CD14-positive monocyte (primary cell): ENCODE results near the gene RMRP. TPM values are rescaled to one million over a fixed set of nuclear protein-coding genes. Genes with fewer than 3 reads are reported as not detected.

ENCODE experiments used
- DNase-seq, 3 donors: peaks; one replicate each; pipeline ENCODE4 v3.0.0-alpha.2; 2011 to 2022
- H2AFZ ChIP-seq: 2 replicates; pipeline ENCODE4 v1.6.0; 2012; ENCODE audit warnings: mild to moderate bottlenecking, low read depth, low read length, inconsistent platforms; ENCODE audit not compliant: insufficient read depth, poor library complexity, severe bottlenecking
- H3K27ac ChIP-seq, 2 donors: 1 replicate in 1 of 2; 2 replicates in 1 of 2; pipeline ENCODE4 v1.5.1; 2012 to 2013; ENCODE audit warnings: low read length in 2 of 2, control low read depth in 1 of 2, inconsistent platforms in 1 of 2, low read depth in 1 of 2, mild to moderate bottlenecking in 1 of 2
- H3K27me3 ChIP-seq, 2 donors: one replicate each; pipeline versions ENCODE4 v1.6.0 to v1.6.1; 2011 to 2013; ENCODE audit warnings: low read length in 2 of 2; ENCODE audit not compliant: control insufficient read depth in 2 of 2, insufficient read depth in 2 of 2
- H3K36me3 ChIP-seq, 2 donors: replicated peaks in 1 of 2; 1 replicate in 1 of 2; 2 replicates in 1 of 2; pipeline versions ENCODE4 v1.5.1 to v1.6.1; 2012 to 2013; ENCODE audit warnings: low read length in 2 of 2, control low read depth in 1 of 2, inconsistent platforms in 1 of 2, mild to moderate bottlenecking in 1 of 2; ENCODE audit not compliant: insufficient read depth in 2 of 2, control insufficient read depth in 1 of 2
- H3K4me1 ChIP-seq, 2 donors: 1 replicate in 1 of 2; 2 replicates in 1 of 2; pipeline versions ENCODE4 v1.5.1 to v1.6.1; 2012 to 2013; ENCODE audit warnings: low read length in 2 of 2, control low read depth in 1 of 2, inconsistent platforms in 1 of 2, mild to moderate bottlenecking in 1 of 2, moderate library complexity in 1 of 2; ENCODE audit not compliant: insufficient read depth in 2 of 2, control insufficient read depth in 1 of 2
- H3K4me2 ChIP-seq: replicated peaks from 2 replicates; pipeline ENCODE3; 2012; ENCODE audit warnings: low read length, moderate library complexity, mild to moderate bottlenecking; ENCODE audit not compliant: poor library complexity, severe bottlenecking; ENCODE audit errors: extremely low read depth
- H3K4me3 ChIP-seq, 3 experiments: fragments of 200-600 bp in 1 of 3; sonication (generic) in 1 of 3; replicated peaks in 1 of 3; 1 replicate in 2 of 3; 2 replicates in 1 of 3; pipeline ENCODE4 v1.5.1; 2011 to 2013; ENCODE audit warnings: low read length in 3 of 3, mild to moderate bottlenecking in 3 of 3, control low read depth in 2 of 3, low read depth in 2 of 3, inconsistent platforms in 1 of 3, moderate library complexity in 1 of 3
- H3K79me2 ChIP-seq: 2 replicates; pipeline ENCODE4 v1.6.0; 2012; ENCODE audit warnings: mild to moderate bottlenecking, control low read depth, inconsistent platforms, low read length, moderate library complexity; ENCODE audit not compliant: insufficient read depth
- H3K9ac ChIP-seq: 2 replicates; pipeline ENCODE4 v1.6.0; 2017; ENCODE audit warnings: low read length, mild to moderate bottlenecking; ENCODE audit not compliant: insufficient read depth, poor library complexity, severe bottlenecking
- H3K9me3 ChIP-seq, 2 donors: replicated peaks in 1 of 2; 1 replicate in 1 of 2; 2 replicates in 1 of 2; pipeline versions ENCODE4 v1.5.1 to v1.6.1; 2012 to 2013; ENCODE audit warnings: low read length in 2 of 2, control low read depth in 1 of 2; ENCODE audit not compliant: control insufficient read depth in 1 of 2, insufficient read depth in 1 of 2
- H4K20me1 ChIP-seq: 2 replicates; pipeline ENCODE4 v1.6.0; 2012; ENCODE audit warnings: mild to moderate bottlenecking, low read length, control low read depth, moderate library complexity; ENCODE audit not compliant: insufficient read depth
- H3K27ac Mint-ChIP-seq, 7 donors: one replicate each; pipeline ENCODE4 v1.8.0; 2020; ENCODE audit warnings: mild to moderate bottlenecking in 7 of 7, mixed read lengths in 7 of 7, moderate library complexity in 6 of 7, inconsistent platforms in 2 of 7
- H3K27me3 Mint-ChIP-seq, 3 donors: one replicate each; pipeline ENCODE4 v1.8.0; 2021 to 2022; ENCODE audit warnings: low read depth in 3 of 3, mild to moderate bottlenecking in 3 of 3, mixed read lengths in 3 of 3, moderate library complexity in 3 of 3, inconsistent platforms in 1 of 3
- H3K36me3 Mint-ChIP-seq, 2 donors: one replicate each; pipeline ENCODE4 v1.8.0; 2020; ENCODE audit warnings: mixed read lengths in 2 of 2, inconsistent platforms in 1 of 2, mild to moderate bottlenecking in 1 of 2
- H3K4me1 Mint-ChIP-seq: one replicate; pipeline ENCODE4 v1.8.0; 2020; ENCODE audit warnings: mild to moderate bottlenecking, mixed read lengths
- H3K4me3 Mint-ChIP-seq, 2 donors: one replicate each; pipeline ENCODE4 v1.8.0; 2020; ENCODE audit warnings: mild to moderate bottlenecking in 2 of 2, mixed read lengths in 2 of 2, moderate library complexity in 1 of 2
- H3K9me3 Mint-ChIP-seq, 7 donors: one replicate each; pipeline ENCODE4 v1.8.0; 2020 to 2022; ENCODE audit warnings: mixed read lengths in 7 of 7, mild to moderate bottlenecking in 6 of 7, moderate library complexity in 6 of 7, inconsistent platforms in 2 of 7
- WGBS: methylation state at CpG from one replicate; pipeline ENCODE4 v1.1.5; 2013; ENCODE audit warnings: missing lambda C conversion rate; ENCODE audit not compliant: insufficient coverage; 5-methylcytosine and 5-hydroxymethylcytosine counted together
- intact Hi-C, 2 donors: fragments of 100-400 bp; cut with micrococcal nuclease; formaldehyde crosslinking; loops; one replicate each; pipeline versions ENCODE4 v1.15.0 to v1.15.1; 2023
- polyA plus RNA-seq, 3 donors: library from polyadenylated mRNA; depleted of rRNA in 1 of 3; unstranded in 2 of 3; stranded (reverse) in 1 of 3; fragments of 300-500 nt in 2 of 3; fragments of >200 nt in 1 of 3; fragmentation: Illumina TruSeq in 2 of 3; gene quantifications; 1 replicate in 2 of 3; 2 replicates in 1 of 3; pipeline ENCODE4 v1.2.3, GENCODE V29; 2012 to 2021
- TF ChIP-seq, protein P1 (sequence below): fragments of 200-600 bp; IDR thresholded peaks from one replicate; pipeline ENCODE4 v1.8.0; 2022; ENCODE audit warnings: antibody characterized with exemption, mild to moderate bottlenecking

The RMRP gene
- polyA plus RNA-seq, 3 donors, result 13.3 TPM; not detected in 2

DNA sequence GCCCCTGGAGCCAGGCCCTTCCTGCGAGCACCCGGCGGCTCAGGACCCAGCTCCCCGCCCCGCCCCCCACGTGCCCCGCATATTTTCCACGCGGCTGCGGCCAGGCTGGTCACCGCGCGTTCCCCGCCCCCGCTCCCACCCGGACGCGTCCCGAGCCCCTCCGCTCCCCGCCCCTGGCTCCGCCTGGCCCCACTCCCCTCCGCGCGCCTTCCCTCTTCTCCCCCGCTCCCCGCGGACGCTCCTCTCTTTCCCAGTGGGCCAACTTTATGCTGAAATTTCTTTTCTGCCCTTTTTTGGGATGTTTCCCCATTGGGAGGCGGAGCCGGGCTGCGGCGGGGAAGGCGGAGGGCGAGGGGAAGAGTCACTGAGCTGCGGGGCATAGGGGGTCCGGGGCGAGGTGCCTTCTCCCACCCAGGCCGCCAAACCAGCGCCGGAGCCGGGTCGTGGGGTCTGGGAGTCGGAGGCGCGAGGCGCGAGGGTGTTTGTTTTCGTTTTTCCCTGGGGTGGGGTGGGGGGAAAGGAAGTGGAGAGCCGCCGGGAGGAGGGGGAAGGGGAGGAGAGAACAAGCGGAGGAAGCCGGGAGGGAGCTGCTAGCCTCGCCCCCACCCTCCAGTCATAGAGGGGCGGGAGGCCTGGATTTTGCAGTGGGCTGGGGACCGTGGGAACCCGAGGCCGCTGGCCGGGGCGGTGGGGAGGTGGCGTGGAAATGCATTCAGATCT is 33.0 kb upstream of the RMRP start:
- intact Hi-C loops, result loop anchor here in 1 of 2 donors (10.0 kb wide), 1 partner anchor 46 kb away; no protein-coding TSS in a partner anchor
- Histone ChIP-seq H3K9me3 (no peaks in the 10 kb centered on the region), H3K36me3 (peaks cover under 1 to 2% of the 10 kb centered on the region in 2 donors), H3K27ac (peak overlapping the region in 1 of 2 donors; percentile 36), H3K4me1 (peaks cover 14 to 21% of the 10 kb centered on the region in 2 donors), H3K4me3 (peak overlapping the region; percentile 86 to 93 (median 90)), H3K79me2 (no peaks in the 10 kb centered on the region), H3K27me3 (peaks cover 0 to 15% of the 10 kb centered on the region in 2 donors), H2AFZ (peak overlapping the region; percentile 94), H3K4me2 (peak overlapping the region; percentile 90), H3K9ac (peak overlapping the region; percentile 75), H4K20me1 (peaks cover 3% of the 10 kb centered on the region)
- peaks cover 10% of the 10 kb centered on the region for H3K4me1 Mint-ChIP-seq
- peak overlapping the region; percentile 88 to 91 for H3K4me3 Mint-ChIP-seq
- H3K27me3 Mint-ChIP-seq, result peaks cover 4 to 25% (median 6%) of the 10 kb centered on the region in 3 donors
- WGBS, result under 1% methylated on average over 50 of the region's 61 CpGs
- H3K27ac Mint-ChIP-seq, result peak overlapping the region in 4 of 7 donors; percentile 38 to 77 (median 51)
- H3K36me3 Mint-ChIP-seq, result no peaks in the 10 kb centered on the region
- peak in 1 of 3 donors; percentile 9 for DNase-seq
- peaks cover 0 to 3% (median 0%) of the 10 kb centered on the region in 7 donors for H3K9me3 Mint-ChIP-seq
- TF ChIP-seq, protein P1, sequence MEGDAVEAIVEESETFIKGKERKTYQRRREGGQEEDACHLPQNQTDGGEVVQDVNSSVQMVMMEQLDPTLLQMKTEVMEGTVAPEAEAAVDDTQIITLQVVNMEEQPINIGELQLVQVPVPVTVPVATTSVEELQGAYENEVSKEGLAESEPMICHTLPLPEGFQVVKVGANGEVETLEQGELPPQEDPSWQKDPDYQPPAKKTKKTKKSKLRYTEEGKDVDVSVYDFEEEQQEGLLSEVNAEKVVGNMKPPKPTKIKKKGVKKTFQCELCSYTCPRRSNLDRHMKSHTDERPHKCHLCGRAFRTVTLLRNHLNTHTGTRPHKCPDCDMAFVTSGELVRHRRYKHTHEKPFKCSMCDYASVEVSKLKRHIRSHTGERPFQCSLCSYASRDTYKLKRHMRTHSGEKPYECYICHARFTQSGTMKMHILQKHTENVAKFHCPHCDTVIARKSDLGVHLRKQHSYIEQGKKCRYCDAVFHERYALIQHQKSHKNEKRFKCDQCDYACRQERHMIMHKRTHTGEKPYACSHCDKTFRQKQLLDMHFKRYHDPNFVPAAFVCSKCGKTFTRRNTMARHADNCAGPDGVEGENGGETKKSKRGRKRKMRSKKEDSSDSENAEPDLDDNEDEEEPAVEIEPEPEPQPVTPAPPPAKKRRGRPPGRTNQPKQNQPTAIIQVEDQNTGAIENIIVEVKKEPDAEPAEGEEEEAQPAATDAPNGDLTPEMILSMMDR, result no peak

DNA sequence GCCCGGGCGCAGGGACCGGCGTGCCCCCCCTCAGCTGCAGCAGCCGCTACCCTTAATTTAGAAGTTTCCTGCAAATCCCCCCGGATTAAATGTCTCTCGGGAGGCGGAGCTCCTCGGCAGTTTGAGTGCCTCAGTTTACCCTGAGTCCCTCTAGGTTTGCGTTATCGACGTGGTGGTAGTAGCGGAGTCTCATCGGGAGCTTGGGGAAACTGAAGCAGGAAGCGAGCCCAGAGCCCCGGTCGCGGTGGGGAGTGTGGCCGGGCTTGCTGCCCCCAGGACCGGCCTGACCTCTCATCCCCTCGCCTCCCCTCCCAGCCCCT is 32.4 kb upstream of the RMRP start:
- Mint-ChIP-seq H3K27ac (no peak overlapping the region), H3K9me3 (peaks cover 0 to 3% (median 0%) of the 10 kb centered on the region in 7 donors), H3K36me3 (no peaks in the 10 kb centered on the region), H3K4me3 (peak overlapping the region; percentile 82 to 91), H3K27me3 (peaks cover 4 to 25% (median 6%) of the 10 kb centered on the region in 3 donors), H3K4me1 (peaks cover 10% of the 10 kb centered on the region)
- H3K36me3 ChIP-seq, result no peaks in the 10 kb centered on the region
- H3K27ac ChIP-seq, result no peak overlapping the region
- peak overlapping the region; percentile 90 for H3K4me2 ChIP-seq
- peaks cover 14 to 21% of the 10 kb centered on the region in 2 donors for H3K4me1 ChIP-seq
- no peaks in the 10 kb centered on the region for H3K79me2 ChIP-seq
- H3K4me3 ChIP-seq, result peak overlapping the region; percentile 86 to 93 (median 90)
- peak overlapping the region; percentile 75 for H3K9ac ChIP-seq
- WGBS, result under 1% methylated on average over 21 of the region's 21 CpGs
- TF ChIP-seq, protein P1, result no peak
- peak in 1 of 3 donors; percentile 12 for DNase-seq
- peak overlapping the region; percentile 94 for H2AFZ ChIP-seq
- intact Hi-C loops, result loop anchor here in 1 of 2 donors (10.0 kb wide), 1 partner anchor 45 kb away; no protein-coding TSS in a partner anchor
- no peaks in the 10 kb centered on the region for H3K9me3 ChIP-seq
- H3K27me3 ChIP-seq, result peaks cover 0 to 15% of the 10 kb centered on the region in 2 donors
- no peaks in the 10 kb centered on the region for H4K20me1 ChIP-seq
